ENCODE measurements around the gene KLHL40.

The KLHL40 gene

GRCh38 chr3:42710323-42711021, 25.1 kb downstream of the KLHL40 start:
- Mint-ChIP-seq H3K27me3 (ENCODE audit: low read depth, poor library complexity) (peaks cover 12% of the 10 kb centered on the region), H3K4me3 (no peak overlapping the region), H3K4me1 (no peaks in the 10 kb centered on the region), H3K9me3 (no peaks in the 10 kb centered on the region), H3K36me3 (ENCODE audit: low read depth) (no peaks in the 10 kb centered on the region), H3K27ac (no peak overlapping the region)
- no peak for DNase-seq
- TF ChIP-seq CTCF (IDR thresholded peaks at IDR 0.05): no peak

GRCh38 chr3:42711491-42712343, 26.4 kb downstream of the KLHL40 start:
- H3K36me3 Mint-ChIP-seq (ENCODE audit: low read depth): no peaks in the 10 kb centered on the region
- H3K9me3 Mint-ChIP-seq: no peaks in the 10 kb centered on the region
- H3K4me1 Mint-ChIP-seq: no peaks in the 10 kb centered on the region
- DNase-seq: no peak
- TF ChIP-seq CTCF (IDR thresholded peaks at IDR 0.05): no peak
- peaks cover 8% of the 10 kb centered on the region for H3K27me3 Mint-ChIP-seq (ENCODE audit: low read depth, poor library complexity)
- H3K27ac Mint-ChIP-seq: no peak overlapping the region
- H3K4me3 Mint-ChIP-seq: no peak overlapping the region

GRCh38 chr3:42712344-42712648, 27.0 kb downstream of the KLHL40 start:
- no peaks in the 10 kb centered on the region for H3K4me1 Mint-ChIP-seq
- H3K27ac Mint-ChIP-seq: no peak overlapping the region
- H3K27me3 Mint-ChIP-seq (ENCODE audit: low read depth, poor library complexity): peaks cover 9% of the 10 kb centered on the region
- no peak for TF ChIP-seq CTCF (IDR thresholded peaks at IDR 0.05)
- no peak for DNase-seq
- no peaks in the 10 kb centered on the region for H3K36me3 Mint-ChIP-seq (ENCODE audit: low read depth)
- no peak overlapping the region for H3K4me3 Mint-ChIP-seq
- H3K9me3 Mint-ChIP-seq: no peaks in the 10 kb centered on the region

DNA sequence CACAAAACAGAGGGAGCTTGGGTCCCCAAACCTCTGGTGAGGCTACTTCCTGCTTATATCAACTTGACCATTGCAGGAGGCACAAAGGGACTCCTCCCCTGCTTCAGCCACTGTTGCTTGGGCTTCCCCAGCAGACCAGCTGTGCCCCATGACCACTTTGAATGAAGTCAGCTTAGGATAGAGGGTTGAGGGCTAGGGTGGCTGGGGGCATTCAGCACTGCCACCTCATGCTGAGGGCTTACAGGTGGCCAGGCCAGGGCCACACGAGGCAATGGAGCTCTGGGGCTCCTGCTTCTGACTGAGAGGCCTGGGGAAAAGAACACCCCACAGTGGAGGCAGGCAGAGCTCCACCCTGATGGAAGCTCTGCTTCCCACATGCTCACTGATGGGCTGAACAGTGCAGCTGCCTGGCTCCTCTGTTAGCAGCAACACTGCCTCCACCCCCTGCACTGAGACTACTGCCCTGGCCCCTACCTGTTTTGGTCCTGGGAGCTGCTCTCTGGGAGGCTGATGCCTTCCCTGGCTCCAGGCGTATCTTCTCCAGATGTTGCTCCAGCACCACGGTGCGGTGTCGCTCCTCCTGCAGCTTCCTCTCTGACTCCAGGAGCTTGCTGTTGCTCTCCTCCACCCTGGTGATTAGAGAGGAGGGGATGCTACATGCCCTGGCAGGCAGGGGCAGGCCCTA, 27.5 kb downstream of the KLHL40 start:
- Mint-ChIP-seq H3K27me3 (ENCODE audit: low read depth, poor library complexity) (peaks cover 11% of the 10 kb centered on the region), H3K36me3 (ENCODE audit: low read depth) (no peaks in the 10 kb centered on the region)

GRCh38 chr3:42713747-42714146, 28.4 kb downstream of the KLHL40 start:
- DNase-seq: no peak
- peaks cover 11% of the 10 kb centered on the region for H3K27me3 Mint-ChIP-seq (ENCODE audit: low read depth, poor library complexity)
- no peaks in the 10 kb centered on the region for H3K36me3 Mint-ChIP-seq (ENCODE audit: low read depth)
- no peak for TF ChIP-seq CTCF (IDR thresholded peaks at IDR 0.05)
- H3K4me1 Mint-ChIP-seq: no peaks in the 10 kb centered on the region
- H3K4me3 Mint-ChIP-seq: no peak overlapping the region
- no peak overlapping the region for H3K27ac Mint-ChIP-seq
- no peaks in the 10 kb centered on the region for H3K9me3 Mint-ChIP-seq

More for the DNA sequence above, 27.5 kb downstream of the KLHL40 start:
- Mint-ChIP-seq H3K27ac (no peak overlapping the region), H3K4me1 (no peaks in the 10 kb centered on the region), H3K9me3 (no peaks in the 10 kb centered on the region), H3K4me3 (no peak overlapping the region)
- no peak for DNase-seq
- TF ChIP-seq CTCF (IDR thresholded peaks at IDR 0.05): no peak

Data from nephron progenitor cell (in vitro differentiated cells).